WTC11 (cell line): ENCODE results near the gene TRAPPC4. TPM values are rescaled to one million over a fixed set of nuclear protein-coding genes. Genes with fewer than 3 reads are reported as not detected.

ENCODE experiments used
- ATAC-seq: fragments of 200-7000 bp; cut with Tn5 transposase; 2 replicates; pipeline ENCODE4 v1.10.0; 2021; ENCODE audit warnings: mild to moderate bottlenecking, moderate library complexity
- CTCF ChIA-PET: fragments of 300-600 bp; sonication (Branson Sonifier 250); formaldehyde crosslinking; loops from one replicate; lab custom pipeline; 2021; ENCODE audit warnings: antibody characterized with exemption; lab: Charles Lee
- POLR2A ChIA-PET: fragments of 350-600 bp; sonication (Branson Sonifier 250); formaldehyde crosslinking; loops from one replicate; lab custom pipeline; 2021; ENCODE audit warnings: antibody characterized with exemption; lab: Charles Lee
- DNase-seq: peaks from one replicate; pipeline ENCODE4 v3.0.0; 2021; ENCODE audit warnings: low spot score
- H3K27ac Mint-ChIP-seq: 2 replicates; pipeline ENCODE4 v1.8.0; 2021; ENCODE audit warnings: mixed read lengths
- H3K27me3 Mint-ChIP-seq: 2 replicates; pipeline ENCODE4 v1.8.0; 2021; ENCODE audit warnings: low read depth, mild to moderate bottlenecking, moderate library complexity, mixed read lengths
- H3K36me3 Mint-ChIP-seq: 2 replicates; pipeline ENCODE4 v1.8.0; 2021; ENCODE audit warnings: mixed read lengths
- H3K4me1 Mint-ChIP-seq: 2 replicates; pipeline ENCODE4 v1.8.0; 2022; ENCODE audit warnings: mixed read lengths
- H3K4me3 Mint-ChIP-seq: 2 replicates; pipeline ENCODE4 v1.8.0; 2021; ENCODE audit warnings: mild to moderate bottlenecking, moderate library complexity, mixed read lengths
- H3K9me3 Mint-ChIP-seq: 2 replicates; pipeline ENCODE4 v1.8.0; 2021; ENCODE audit warnings: mixed read lengths
- ARID4B ChIP-seq: sonication (generic); formaldehyde crosslinking; IDR thresholded peaks from 2 replicates; pipeline ENCODE4 v1.8.0; 2023; ENCODE audit warnings: missing genetic modification reagents, mild to moderate bottlenecking, borderline replicate concordance
- ATF2 ChIP-seq: sonication (generic); formaldehyde crosslinking; IDR thresholded peaks from 2 replicates; pipeline ENCODE4 v1.8.1; 2022; ENCODE audit warnings: low read depth, missing genetic modification reagents, borderline replicate concordance
- CDX4 ChIP-seq: fragments of 250-450 bp; sonication (Bioruptor Pico); IDR thresholded peaks from 2 replicates; pipeline ENCODE4 v1.9.0; 2021; ENCODE audit warnings: moderate library complexity, mild to moderate bottlenecking, inconsistent platforms, borderline replicate concordance
- CREM ChIP-seq: sonication (generic); formaldehyde crosslinking; IDR thresholded peaks from 2 replicates; pipeline ENCODE4 v1.8.1; 2022; ENCODE audit warnings: mild to moderate bottlenecking, missing genetic modification reagents, moderate library complexity
- CTCF ChIP-seq: fragments of 200-600 bp; IDR thresholded peaks from 2 replicates; pipeline ENCODE4 v1.8.0; 2022; ENCODE audit warnings: antibody characterized with exemption
- FOXP1 ChIP-seq: sonication (generic); formaldehyde crosslinking; IDR thresholded peaks from 2 replicates; pipeline ENCODE4 v1.8.0; 2022; ENCODE audit warnings: missing genetic modification reagents, mild to moderate bottlenecking, moderate library complexity, borderline replicate concordance
- GTF2I ChIP-seq: fragments of 250-450 bp; sonication (Bioruptor Pico); conservative IDR thresholded peaks from 2 replicates; pipeline ENCODE4 v1.4.0; 2021; ENCODE audit warnings: mild to moderate bottlenecking
- MXD4 ChIP-seq: fragments of 250-450 bp; sonication (Bioruptor Pico); IDR thresholded peaks from 2 replicates; pipeline ENCODE4 v1.8.0; 2021; ENCODE audit warnings: mild to moderate bottlenecking, moderate library complexity, borderline replicate concordance
- MYBL2 ChIP-seq: sonication (generic); formaldehyde crosslinking; IDR thresholded peaks from 2 replicates; pipeline ENCODE4 v1.8.1; 2023; ENCODE audit warnings: mild to moderate bottlenecking, moderate library complexity, missing genetic modification reagents
- RORB ChIP-seq: fragments of 250-450 bp; sonication (Bioruptor Pico); IDR thresholded peaks from 2 replicates; pipeline ENCODE4 v1.9.0; 2021; ENCODE audit warnings: mild to moderate bottlenecking
- TEAD1 ChIP-seq: sonication (generic); formaldehyde crosslinking; IDR thresholded peaks from 2 replicates; pipeline ENCODE4 v1.8.0; 2022; ENCODE audit warnings: mild to moderate bottlenecking, missing genetic modification reagents
- USF1 ChIP-seq: sonication (generic); formaldehyde crosslinking; IDR thresholded peaks from 2 replicates; pipeline ENCODE4 v1.8.0; 2022; ENCODE audit warnings: mild to moderate bottlenecking, missing genetic modification reagents
- USF2 ChIP-seq: sonication (generic); formaldehyde crosslinking; IDR thresholded peaks from 2 replicates; pipeline ENCODE4 v1.8.1; 2023; ENCODE audit warnings: mild to moderate bottlenecking, missing genetic modification reagents, moderate library complexity
- ZNF121 ChIP-seq: sonication (generic); formaldehyde crosslinking; IDR thresholded peaks from 2 replicates; pipeline ENCODE4 v1.8.0; 2023; ENCODE audit warnings: missing genetic modification reagents
- ZNF138 ChIP-seq: sonication (generic); formaldehyde crosslinking; conservative IDR thresholded peaks from 2 replicates; pipeline ENCODE4 v1.8.1; 2022; ENCODE audit warnings: mild to moderate bottlenecking, moderate library complexity, missing genetic modification reagents
- ZNF263 ChIP-seq: sonication (generic); formaldehyde crosslinking; IDR thresholded peaks from 2 replicates; pipeline ENCODE4 v1.8.1; 2022; ENCODE audit warnings: low read depth, mild to moderate bottlenecking, moderate library complexity, missing genetic modification reagents
- ZNF425 ChIP-seq: fragments of 250-450 bp; sonication (Bioruptor Pico); conservative IDR thresholded peaks from 2 replicates; pipeline ENCODE4 v1.9.0; 2021; ENCODE audit warnings: mild to moderate bottlenecking
- total RNA-seq: library from RNA; stranded (reverse); gene quantifications from 3 replicates; pipeline ENCODE4 v1.2.3, GENCODE V29; 2021

The TRAPPC4 gene
- total RNA-seq, 1 experiment from 2014 or later, result 75.7 TPM

GRCh38 chr11:119042927-119043326 is 24.4 kb downstream of the TRAPPC4 start (continued):
- TF ChIP-seq ARID4B (CRISPR knock-in tag), result no peak
- no peak for TF ChIP-seq MYBL2
- no peak for TF ChIP-seq TEAD1 (CRISPR knock-in tag)
- TF ChIP-seq CREM, result no peak
- no peak for TF ChIP-seq ZNF121
- TF ChIP-seq USF1 (CRISPR knock-in tag), result no peak
- TF ChIP-seq ATF2 (CRISPR knock-in tag), result no peak

- no peak overlapping the region for H3K4me3 Mint-ChIP-seq
- DNase-seq, result peak; percentile 41
- peaks cover 45% of the 10 kb centered on the region for H3K36me3 Mint-ChIP-seq
- TF ChIP-seq MXD4 (CRISPR knock-in tag) (no peak), ZNF138 (CRISPR knock-in tag) (no peak), CTCF (peak; percentile 36), RORB (no peak), ZNF263 (CRISPR knock-in tag) (no peak), USF2 (CRISPR knock-in tag) (no peak), GTF2I (CRISPR knock-in tag) (no peak)
- TF ChIP-seq, all 79 proteins: peak for 1
- H3K4me1 Mint-ChIP-seq, result peaks cover 11% of the 10 kb centered on the region
- H3K27ac Mint-ChIP-seq, result peak overlapping the region; percentile 54
- ATAC-seq, result peak; percentile 83
- no peaks in the 10 kb centered on the region for H3K9me3 Mint-ChIP-seq
- H3K27me3 Mint-ChIP-seq, result no peaks in the 10 kb centered on the region
- CTCF ChIA-PET, result interaction anchor here (1.0 kb wide), 1 partner anchor 26 kb away, joined by 3 read pairs; no protein-coding TSS in a partner anchor
- POLR2A ChIA-PET, result no interaction called here
Observed at GRCh38 chr11:119044708-119045107, 26.1 kb downstream of the TRAPPC4 start.

GRCh38 chr11:119046489-119046888 is 27.9 kb downstream of the TRAPPC4 start:
- TF ChIP-seq CDX4 (CRISPR knock-in tag) (no peak), FOXP1 (no peak), ZNF425 (no peak)
- Mint-ChIP-seq H3K27ac (no peak overlapping the region), H3K4me3 (no peak overlapping the region), H3K4me1 (peaks cover 7% of the 10 kb centered on the region), H3K27me3 (no peaks in the 10 kb centered on the region), H3K9me3 (no peaks in the 10 kb centered on the region), H3K36me3 (peaks cover 56% of the 10 kb centered on the region)
- ATAC-seq, result no peak
- DNase-seq, result no peak
- CTCF ChIA-PET, result no interaction called here
- POLR2A ChIA-PET, result interaction anchor here (2.1 kb wide), 1 partner anchor 10 kb away, joined by 8 read pairs; no protein-coding TSS in a partner anchor
